SK-N-SH (cell line): ENCODE measurements around the gene LCA5. TPM values are rescaled to one million over a fixed set of nuclear protein-coding genes. Genes with fewer than 3 reads are reported as not detected.
A peak's percentile ranks its signal among the peaks of the same experiment; 100 is the strongest.

Experiments used
- CTCF ChIA-PET: fragments of 300-600, 350-600 bp; formaldehyde crosslinking; extraction: SDS; loops from one replicate; lab custom pipeline; 2021; lab: Yijun Ruan, JAX
- POLR2A ChIA-PET: fragments of 350-600 bp; sonication (Branson Sonifier 250); formaldehyde crosslinking; extraction: SDS; loops from one replicate; lab custom pipeline; 2020; ENCODE audit warnings: antibody characterized with exemption, inconsistent platforms; lab: Yijun Ruan, JAX
- DNase-seq: peaks from one replicate; pipeline ENCODE4 v3.0.0; 2012
- H2AFZ ChIP-seq: fragments of 200-600 bp; sonication (generic); 2 replicates; pipeline ENCODE4 v1.8.1; 2016; ENCODE audit warnings: antibody characterized with exemption, mild to moderate bottlenecking, low read depth
- H3F3A ChIP-seq: fragments of 200-600 bp; sonication (generic); replicated peaks from 2 replicates; pipeline ENCODE3; 2016; ENCODE audit warnings: antibody characterized with exemption, mild to moderate bottlenecking; ENCODE audit not compliant: insufficient read depth
- H3K27ac ChIP-seq, 2 experiments: fragments of 200-500 bp in 1 of 2; fragments of 200-600 bp in 1 of 2; sonication (Bioruptor generic) in 1 of 2; sonication (generic), shearing (Covaris generic) in 1 of 2; 2 replicates each; pipeline versions ENCODE4 v1.5.1 to v1.6.1; 2014 to 2016; ENCODE audit warnings: low read depth in 2 of 2, inconsistent platforms in 1 of 2, low read length in 1 of 2, mild to moderate bottlenecking in 1 of 2, mixed read lengths in 1 of 2
- H3K27me3 ChIP-seq: fragments of 200-600 bp; sonication (generic), shearing (Covaris generic); 2 replicates; pipeline ENCODE4 v1.6.1; 2016; ENCODE audit warnings: mixed run types; ENCODE audit not compliant: insufficient read depth
- H3K36me3 ChIP-seq, 2 experiments: fragments of 200-500 bp in 1 of 2; fragments of 200-600 bp in 1 of 2; sonication (Bioruptor generic) in 1 of 2; sonication (generic) in 1 of 2; replicated peaks in 1 of 2; 2 replicates each; pipeline versions ENCODE3 to v1.5.1; 2014 to 2016; ENCODE audit warnings: low read length in 1 of 2, mild to moderate bottlenecking in 1 of 2; ENCODE audit not compliant: insufficient read depth in 2 of 2, control insufficient read depth in 1 of 2
- H3K4me1 ChIP-seq, 2 experiments: fragments of 200-500 bp in 1 of 2; fragments of 200-600 bp in 1 of 2; sonication (Bioruptor generic) in 1 of 2; sonication (generic), shearing (Covaris generic) in 1 of 2; 2 replicates each; pipeline versions ENCODE4 v1.5.1 to v1.6.1; 2014 to 2016; ENCODE audit warnings: low read depth in 1 of 2, low read length in 1 of 2, mixed run types in 1 of 2; ENCODE audit not compliant: insufficient read depth in 2 of 2, control insufficient read depth in 1 of 2
- H3K4me2 ChIP-seq: fragments of 200-600 bp; sonication (generic), shearing (Covaris generic); 2 replicates; pipeline ENCODE4 v1.6.1; 2017; ENCODE audit warnings: mixed run types
- H3K4me3 ChIP-seq, 2 experiments: fragments of 200-500 bp in 1 of 2; fragments of 200-600 bp in 1 of 2; sonication (Bioruptor generic) in 1 of 2; sonication (generic), shearing (Covaris generic) in 1 of 2; 2 replicates each; pipeline versions ENCODE4 v1.5.1 to v1.8.1; 2014 to 2016; ENCODE audit warnings: low read depth in 2 of 2, inconsistent platforms in 1 of 2, low read length in 1 of 2, mild to moderate bottlenecking in 1 of 2, mixed read lengths in 1 of 2, moderate library complexity in 1 of 2
- H3K79me2 ChIP-seq: fragments of 200-600 bp; sonication (generic); 2 replicates; pipeline ENCODE4 v1.8.1; 2017; ENCODE audit warnings: mild to moderate bottlenecking; ENCODE audit not compliant: insufficient read depth
- H3K9ac ChIP-seq: fragments of 200-600 bp; sonication (generic); 2 replicates; pipeline ENCODE4 v1.6.1; 2017; ENCODE audit warnings: mixed run types
- H3K9me2 ChIP-seq: fragments of 200-600 bp; sonication (generic); 2 replicates; pipeline ENCODE4 v1.6.1; 2017; ENCODE audit warnings: mixed run types
- H3K9me3 ChIP-seq: fragments of 200-600 bp; sonication (generic); 2 replicates; pipeline ENCODE4 v1.6.1; 2017; ENCODE audit warnings: mixed run types, mild to moderate bottlenecking, moderate library complexity
- H4K20me1 ChIP-seq: fragments of 200-600 bp; sonication (generic); 2 replicates; pipeline ENCODE4 v1.6.1; 2017; ENCODE audit warnings: mild to moderate bottlenecking, mixed run types; ENCODE audit not compliant: insufficient read depth
- CHD2 ChIP-seq: fragments of 150-350 bp; IDR thresholded peaks from 2 replicates; pipeline ENCODE4 v1.6.1; 2018; ENCODE audit warnings: low read length; ENCODE audit not compliant: partially characterized antibody
- CTCF ChIP-seq: fragments of 200-600 bp; sonication (generic); IDR thresholded peaks from 2 replicates; pipeline ENCODE4 v1.6.1; 2017; ENCODE audit warnings: antibody characterized with exemption, mild to moderate bottlenecking, moderate library complexity
- ELF1 ChIP-seq: IDR thresholded peaks from 2 replicates; pipeline ENCODE4 v1.4.0; 2012
- EZH2phosphoT487 ChIP-seq: fragments of 200-600 bp; sonication (generic); IDR thresholded peaks from 2 replicates; pipeline ENCODE4 v1.6.1; 2017; ENCODE audit warnings: low read depth, mixed run types, mild to moderate bottlenecking, antibody characterized with exemption, moderate library complexity, borderline replicate concordance
- FOSL2 ChIP-seq: IDR thresholded peaks from 2 replicates; pipeline ENCODE4 v1.4.0; 2012; ENCODE audit warnings: low read depth, mild to moderate bottlenecking, moderate library complexity, borderline replicate concordance
- FOXM1 ChIP-seq: IDR thresholded peaks from 2 replicates; pipeline ENCODE4 v1.4.0; 2012; ENCODE audit warnings: low read depth, mild to moderate bottlenecking
- GABPA ChIP-seq: IDR thresholded peaks from 2 replicates; pipeline ENCODE4 v1.4.0; 2012; ENCODE audit warnings: low read depth, mild to moderate bottlenecking
- GATA2 ChIP-seq: sonication (generic); formaldehyde crosslinking; IDR thresholded peaks from 2 replicates; pipeline ENCODE4 v1.5.0; 2020; ENCODE audit warnings: mild to moderate bottlenecking, missing genetic modification reagents
- IRF3 ChIP-seq: fragments of 150-350 bp; IDR thresholded peaks from 2 replicates; pipeline ENCODE4 v1.6.1; 2016; ENCODE audit warnings: mild to moderate bottlenecking, low read depth, low read length
- MXI1 ChIP-seq: IDR thresholded peaks from 2 replicates; pipeline ENCODE4 v1.6.1; 2012; ENCODE audit warnings: mild to moderate bottlenecking, low read depth, low read length, improper control_type of control experiment
- PBX3 ChIP-seq: IDR thresholded peaks from 2 replicates; pipeline ENCODE4; 2012
- POLR2AphosphoS5 ChIP-seq: IDR thresholded peaks from 2 replicates; pipeline ENCODE4 v1.6.1; 2012; ENCODE audit warnings: low read depth, low read length
- RAD21 ChIP-seq: IDR thresholded peaks from 2 replicates; pipeline ENCODE4 v1.6.1; 2012; ENCODE audit warnings: mild to moderate bottlenecking, low read length
- RCOR1 ChIP-seq: fragments of 150-350 bp; IDR thresholded peaks from 2 replicates; pipeline ENCODE4 v1.6.1; 2017; ENCODE audit warnings: antibody characterized with exemption, low read length
- RFX5 ChIP-seq: IDR thresholded peaks from 2 replicates; pipeline ENCODE4 v1.6.1; 2012; ENCODE audit warnings: mild to moderate bottlenecking, improper control_type of control experiment, low read length
- RXRA ChIP-seq: IDR thresholded peaks from 2 replicates; pipeline ENCODE4 v1.4.0; 2012; ENCODE audit warnings: low read depth, mild to moderate bottlenecking, borderline replicate concordance
- TAF1 ChIP-seq: IDR thresholded peaks from 2 replicates; pipeline ENCODE4 v1.6.1; 2012; ENCODE audit warnings: low read depth, mild to moderate bottlenecking, low read length, moderate library complexity, borderline replicate concordance
- TEAD4 ChIP-seq: IDR thresholded peaks from 2 replicates; pipeline ENCODE4 v1.4.0; 2012; ENCODE audit warnings: mild to moderate bottlenecking, borderline replicate concordance; ENCODE audit not compliant: insufficient read depth
- WGBS: methylation state at CpG from one replicate; pipeline ENCODE4 v1.1.6; 2017; ENCODE audit warnings: low lambda C conversion rate; 5-methylcytosine and 5-hydroxymethylcytosine counted together
- polyA plus RNA-seq, 3 experiments: library from polyadenylated mRNA; depleted of rRNA; stranded (reverse); fragments of >200 nt; gene quantifications; 2 replicates each; pipeline ENCODE4 v1.2.3, GENCODE V29; 2012
- TF ChIP-seq, protein P1 (sequence below): IDR thresholded peaks from 2 replicates; pipeline ENCODE4 v1.4.0; 2012; ENCODE audit warnings: low read depth
- TF ChIP-seq, protein P2 (sequence below): fragments of 150-350 bp; IDR thresholded peaks from 2 replicates; pipeline ENCODE4 v1.6.1; 2017; ENCODE audit warnings: antibody characterized with exemption, low read length, low read depth, borderline replicate concordance

The LCA5 gene
- polyA plus RNA-seq (2012; rRNA removed), result 0.61 and 0.86 TPM in 2 replicates
- 1.1 and 1.3 TPM in 2 replicates for polyA plus RNA-seq (2012; cell fraction: cytosol; rRNA removed)
- 0.43 and 1.0 TPM in 2 replicates for polyA plus RNA-seq (2012; cell fraction: nucleus; rRNA removed)

- Histone ChIP-seq H3K9me2 (no peaks in the 10 kb centered on the region), H3K79me2 (peaks cover 12% of the 10 kb centered on the region), H4K20me1 (no peaks in the 10 kb centered on the region), H3K4me1 (no peaks in the 10 kb centered on the region; a peak in 1 of 4 replicates), H3F3A (no peaks in the 10 kb centered on the region), H2AFZ (peak within 1 kb of the TSS; percentile 89), H3K27ac (peak within 1 kb of the TSS; percentile 85 to 93), H3K4me2 (peak within 1 kb of the TSS; percentile 77), H3K36me3 (peaks cover 4 to 5% of the 10 kb centered on the region in 2 experiments), H3K4me3 (peak within 1 kb of the TSS; percentile 65 to 79), H3K9ac (peak within 1 kb of the TSS; percentile 82), H3K9me3 (no peaks in the 10 kb centered on the region), H3K27me3 (no peaks in the 10 kb centered on the region)
- ChIA-PET CTCF (interaction anchor here (1.0 to 2.2 kb wide), 6 partner anchors 8 to 277 kb away, joined by 4 to 6 read pairs (median 4); no protein-coding TSS in a partner anchor), POLR2A (interaction anchor here (0.6 to 1.4 kb wide), 8 partner anchors 8 to 461 kb away, joined by 3 to 8 read pairs (median 3); partner anchors contain the start of genes PHIP and SH3BGRL2)
- TF ChIP-seq PBX3 (peak; percentile 40), GATA2 (CRISPR knock-in tag) (0 out of 2 replicates have a peak, but pooled peaks have one; percentile 11), TAF1 (peak; percentile 60), IRF3 (peak; percentile 68; the same call in 1 of the 2 replicates), FOSL2 (no peak), FOXM1 (no peak), POLR2AphosphoS5 (peak; percentile 72; the same call in 1 of the 2 replicates), MXI1 (0 out of 2 replicates have a peak, but pooled peaks have one; percentile 20), RFX5 (peak; percentile 78), GABPA (no peak), CHD2 (peak; percentile 85), RCOR1 (no peak)
- TF ChIP-seq, protein P1, sequence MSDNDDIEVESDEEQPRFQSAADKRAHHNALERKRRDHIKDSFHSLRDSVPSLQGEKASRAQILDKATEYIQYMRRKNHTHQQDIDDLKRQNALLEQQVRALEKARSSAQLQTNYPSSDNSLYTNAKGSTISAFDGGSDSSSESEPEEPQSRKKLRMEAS, result peak; percentile 29; the same call in 1 of the 2 replicates
- WGBS, result 2% methylated on average over 51 of the region's 56 CpGs
- peak; percentile 89 for DNase-seq
These were observed at the start of gene LCA5 for GRCh38 chr6:79536954-79537747. LCA5 (minus strand) TSS chr6:79537430; CDS start chr6:79518894, 18,536 bp downstream.

DNA sequence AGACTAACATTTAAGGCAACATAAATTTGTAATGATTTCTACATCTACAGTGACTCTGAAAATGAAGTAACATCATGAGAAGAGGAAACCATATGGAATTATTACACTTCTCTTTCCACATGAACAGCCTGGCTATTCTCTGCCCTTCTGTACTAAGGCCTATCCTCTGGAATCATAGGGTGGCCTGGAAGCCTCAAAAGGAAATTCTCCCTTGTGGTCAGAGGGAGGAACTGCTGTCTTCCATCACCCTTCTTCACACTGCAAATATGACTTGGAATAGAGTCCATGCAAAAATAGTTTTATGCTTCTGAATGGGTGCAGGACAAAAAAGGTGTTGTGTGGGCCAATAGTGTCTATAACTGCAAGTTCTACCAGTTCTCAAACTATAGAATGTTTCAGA is 49.3 kb upstream of the LCA5 start:
- no peaks in the 10 kb centered on the region for H3K4me1 ChIP-seq
- no peak overlapping the region for H3K9ac ChIP-seq
- no peak overlapping the region for H3K27ac ChIP-seq
- TF ChIP-seq FOSL2 (no peak), GABPA (no peak), CTCF (peak; percentile 58), TEAD4 (no peak), RAD21 (peak; percentile 27), EZH2phosphoT487 (no peak), RXRA (no peak), ELF1 (no peak), POLR2AphosphoS5 (no peak), GATA2 (CRISPR knock-in tag) (no peak)
- TF ChIP-seq, protein P2, sequence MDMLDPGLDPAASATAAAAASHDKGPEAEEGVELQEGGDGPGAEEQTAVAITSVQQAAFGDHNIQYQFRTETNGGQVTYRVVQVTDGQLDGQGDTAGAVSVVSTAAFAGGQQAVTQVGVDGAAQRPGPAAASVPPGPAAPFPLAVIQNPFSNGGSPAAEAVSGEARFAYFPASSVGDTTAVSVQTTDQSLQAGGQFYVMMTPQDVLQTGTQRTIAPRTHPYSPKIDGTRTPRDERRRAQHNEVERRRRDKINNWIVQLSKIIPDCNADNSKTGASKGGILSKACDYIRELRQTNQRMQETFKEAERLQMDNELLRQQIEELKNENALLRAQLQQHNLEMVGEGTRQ, result no peak
- H3K4me3 ChIP-seq, result no peak overlapping the region; a peak in 1 of 4 replicates
- no peaks in the 10 kb centered on the region for H3K27me3 ChIP-seq
- no peaks in the 10 kb centered on the region for H3K36me3 ChIP-seq
- no peak overlapping the region for H2AFZ ChIP-seq
- no peaks in the 10 kb centered on the region for H3K9me2 ChIP-seq
- ChIA-PET CTCF (interaction anchor here (1.0 kb wide), 1 partner anchor 11 kb away, joined by 3 read pairs; no protein-coding TSS in a partner anchor), POLR2A (no interaction called here)
- H4K20me1 ChIP-seq, result no peaks in the 10 kb centered on the region
- H3F3A ChIP-seq, result peaks cover 3% of the 10 kb centered on the region
- peak; percentile 52 for DNase-seq
- H3K4me2 ChIP-seq, result no peak overlapping the region
- no peaks in the 10 kb centered on the region for H3K79me2 ChIP-seq
- H3K9me3 ChIP-seq, result no peaks in the 10 kb centered on the region
